GM19468 (cell line): ENCODE measurements around the gene NCAPH2.

Source experiments
- ATAC-seq: cut with Tn5 transposase; IDR thresholded peaks from one replicate; pipeline ENCODE4 v1.9.1; 2021; ENCODE audit warnings: mild to moderate bottlenecking, moderate library complexity, moderate number of reproducible peaks; ENCODE audit not compliant: unreplicated experiment; ENCODE audit errors: extremely low read depth

Gene NCAPH2

GRCh38 chr22:50473855-50474671 is 34.0 kb upstream of the NCAPH2 start:
- no peak for ATAC-seq

DNA sequence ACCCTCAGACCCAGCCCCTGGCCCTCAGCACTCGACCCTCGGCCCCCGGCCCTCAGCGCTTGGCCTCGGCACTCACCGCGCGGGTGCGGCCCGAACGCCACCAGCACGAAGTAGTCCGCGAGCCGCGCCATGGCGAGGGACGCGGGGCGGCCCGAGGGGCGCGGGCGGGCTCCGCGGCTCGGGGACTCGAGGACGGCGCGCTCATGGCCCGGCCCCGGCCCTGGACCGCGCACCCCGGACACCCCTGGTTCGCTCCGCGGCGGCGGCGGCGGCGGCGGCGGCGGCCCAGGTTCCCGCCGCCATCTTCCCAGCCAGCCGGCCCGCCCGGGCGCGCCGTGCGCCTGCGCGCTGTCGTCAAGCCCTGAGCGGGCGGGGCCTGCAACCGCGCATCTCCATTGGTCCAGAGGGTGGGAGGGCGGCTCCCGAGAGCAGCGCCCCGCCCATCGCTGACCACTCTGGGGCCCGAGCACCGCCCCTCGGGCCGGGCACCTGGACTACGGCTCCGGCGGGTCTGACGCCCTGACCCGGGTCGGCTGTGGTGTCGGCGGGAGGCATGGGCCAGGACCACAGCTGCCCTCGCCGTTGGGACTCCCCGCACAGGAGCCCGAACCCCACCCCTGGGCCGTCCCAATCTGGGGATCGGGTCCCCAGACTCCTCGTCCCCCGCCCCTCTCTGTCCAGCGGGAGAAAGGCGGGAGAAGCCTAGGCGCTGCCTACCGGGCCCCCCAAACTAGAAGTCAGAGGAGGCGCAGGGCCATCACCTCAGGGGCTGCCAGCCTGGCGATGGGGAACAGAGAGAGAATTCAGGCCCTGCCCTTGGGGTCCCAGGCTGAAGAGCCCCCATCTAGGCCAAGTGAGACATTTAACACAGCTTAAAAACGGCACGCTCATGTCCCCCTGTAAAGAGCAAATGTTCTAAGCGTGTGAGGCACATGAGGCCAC is 33.0 kb upstream of the NCAPH2 start, which contains the start of gene SBF1:
Gene SBF1 (minus strand): TSS at position 326 of the 942 bp plus-strand sequence. CDS start 195 bp downstream, at position 131.
- ATAC-seq: peak; percentile 47

DNA sequence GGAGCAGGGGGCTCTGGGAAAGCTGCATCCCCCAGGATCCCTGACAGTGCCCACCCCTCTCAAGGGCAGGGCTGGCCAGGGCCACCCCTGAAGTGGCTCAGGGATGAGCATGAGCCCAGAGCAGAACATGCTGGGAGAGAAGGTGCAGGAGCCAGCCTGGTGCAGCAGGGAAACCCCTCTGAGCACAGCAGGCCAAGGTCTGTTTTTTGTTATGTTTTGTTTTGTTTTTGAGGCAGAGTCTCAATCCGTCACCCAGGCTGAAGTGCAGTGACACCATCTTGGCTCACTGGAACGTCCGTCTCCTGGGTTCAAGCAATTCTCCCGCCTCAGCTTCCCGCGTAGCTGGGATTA is 32.4 kb upstream of the NCAPH2 start:
- ATAC-seq: no peak

- ATAC-seq: no peak
Measured at GRCh38 chr22:50476868-50477267, 31.2 kb upstream of the NCAPH2 start.

DNA sequence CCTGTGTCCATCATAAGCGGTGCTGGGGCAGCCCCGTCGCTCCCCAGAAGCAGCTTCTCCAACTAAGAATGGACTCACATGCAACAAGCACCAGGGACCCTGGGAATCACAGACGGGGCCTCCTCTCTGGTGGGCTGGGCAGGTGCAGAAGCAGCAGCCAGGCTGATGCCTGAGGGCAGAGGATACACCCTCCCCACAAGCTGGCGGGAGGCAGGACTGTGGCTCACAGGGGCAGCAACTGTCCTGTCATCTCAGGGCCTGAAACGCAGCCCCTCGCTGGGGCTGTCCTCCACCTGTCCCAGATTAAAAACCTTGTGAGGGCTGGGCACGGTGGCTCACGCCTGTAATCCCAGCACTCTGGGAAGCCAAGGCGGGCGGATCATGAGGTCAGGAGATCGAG is 30.1 kb upstream of the NCAPH2 start:
- no peak for ATAC-seq

DNA sequence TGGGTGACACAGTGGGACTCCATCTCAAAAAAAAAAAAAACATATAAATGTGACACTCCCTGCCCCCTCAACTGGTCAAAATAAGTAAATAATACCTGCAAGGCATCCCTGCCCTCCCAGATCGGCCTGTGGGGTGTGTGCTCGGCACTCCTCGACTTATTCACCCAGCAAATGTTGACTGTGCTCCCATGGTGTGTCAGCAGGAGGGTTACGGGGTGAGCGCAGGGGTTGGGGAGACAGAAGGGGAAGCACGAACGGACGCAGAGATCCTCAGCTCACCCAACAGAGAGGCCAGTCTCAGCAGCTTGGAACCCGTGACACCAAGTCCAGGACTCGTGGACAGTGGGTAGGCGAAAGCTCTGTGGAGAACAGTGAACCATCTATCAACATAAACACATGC is 28.3 kb upstream of the NCAPH2 start:
- no peak for ATAC-seq

GRCh38 chr22:50481045-50481439 is 27.0 kb upstream of the NCAPH2 start:
- no peak for ATAC-seq

DNA sequence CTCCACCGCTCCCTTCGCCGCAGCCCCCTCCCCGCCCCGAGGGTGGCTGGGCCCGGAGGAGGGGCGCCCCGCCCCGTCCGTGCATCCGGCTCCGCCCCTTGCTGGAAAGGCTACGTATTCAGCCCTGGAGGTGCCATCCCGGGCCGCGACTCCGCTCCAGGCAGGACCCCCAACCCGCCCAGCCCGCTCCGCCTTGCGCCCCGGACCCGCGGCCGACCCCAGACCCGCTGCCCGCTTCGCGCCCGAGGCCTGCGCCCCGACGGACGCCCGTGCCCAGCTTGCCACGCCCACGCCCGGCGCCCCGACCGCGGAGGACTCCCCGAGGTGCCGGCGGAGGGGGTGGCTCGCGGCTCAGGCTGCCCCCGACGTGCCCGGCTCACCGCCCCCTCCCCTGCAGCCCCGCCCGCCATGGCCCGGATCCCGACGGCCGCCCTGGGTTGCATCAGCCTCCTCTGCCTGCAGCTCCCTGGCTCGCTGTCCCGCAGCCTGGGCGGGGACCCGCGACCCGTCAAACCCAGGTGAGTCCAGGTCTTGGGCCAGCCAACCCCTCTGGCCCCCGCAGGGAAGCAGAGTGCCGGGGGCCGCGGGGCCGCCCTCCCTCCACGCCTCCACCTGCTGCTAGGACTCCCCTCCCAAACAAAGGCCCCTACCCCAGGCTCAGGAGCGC is 26.5 kb upstream of the NCAPH2 start, which contains the start of gene ADM2:
Gene ADM2 (plus strand): TSS at position 104 of the 667 bp plus-strand sequence. CDS start 305 bp downstream, at position 409.
- ATAC-seq: no peak

DNA sequence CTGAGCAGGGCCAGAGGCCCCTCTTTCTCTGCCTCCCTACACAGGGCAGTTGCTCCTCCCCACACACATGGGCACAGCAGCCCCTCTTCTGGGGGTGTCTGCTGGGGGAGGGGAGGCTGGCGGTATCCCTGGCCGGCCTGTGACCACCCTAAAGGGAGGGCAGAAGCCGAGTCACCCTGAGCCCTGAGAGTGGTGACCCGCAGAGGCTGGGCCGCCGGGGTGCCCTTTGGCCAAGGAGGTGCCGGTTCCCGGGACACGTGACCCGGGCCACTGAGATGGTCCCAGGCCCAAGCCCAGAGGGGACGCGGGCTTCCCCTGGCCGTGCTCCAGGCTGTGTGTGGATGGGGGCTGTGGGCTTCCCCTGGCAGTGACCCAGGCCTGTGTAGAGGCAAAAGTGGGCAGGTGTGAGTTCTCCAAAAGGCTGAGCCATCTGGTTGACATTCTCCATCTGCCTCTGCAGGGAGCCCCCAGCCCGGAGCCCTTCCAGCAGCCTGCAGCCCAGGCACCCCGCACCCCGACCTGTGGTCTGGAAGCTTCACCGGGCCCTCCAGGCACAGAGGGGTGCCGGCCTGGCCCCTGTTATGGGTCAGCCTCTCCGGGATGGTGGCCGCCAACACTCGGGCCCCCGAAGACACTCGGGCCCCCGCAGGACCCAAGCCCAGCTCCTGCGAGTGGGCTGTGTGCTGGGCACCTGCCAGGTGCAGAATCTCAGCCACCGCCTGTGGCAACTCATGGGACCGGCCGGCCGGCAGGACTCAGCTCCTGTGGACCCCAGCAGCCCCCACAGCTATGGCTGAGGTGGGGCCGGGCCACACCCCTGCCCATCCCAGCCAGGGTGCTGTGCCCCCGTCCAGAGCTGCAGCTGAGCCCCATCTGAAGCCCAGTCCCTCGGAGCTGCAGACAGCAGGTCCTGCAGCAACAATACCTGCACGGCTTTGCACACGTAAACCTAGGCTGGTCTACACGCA is 25.6 kb upstream of the NCAPH2 start:
- no peak for ATAC-seq

DNA sequence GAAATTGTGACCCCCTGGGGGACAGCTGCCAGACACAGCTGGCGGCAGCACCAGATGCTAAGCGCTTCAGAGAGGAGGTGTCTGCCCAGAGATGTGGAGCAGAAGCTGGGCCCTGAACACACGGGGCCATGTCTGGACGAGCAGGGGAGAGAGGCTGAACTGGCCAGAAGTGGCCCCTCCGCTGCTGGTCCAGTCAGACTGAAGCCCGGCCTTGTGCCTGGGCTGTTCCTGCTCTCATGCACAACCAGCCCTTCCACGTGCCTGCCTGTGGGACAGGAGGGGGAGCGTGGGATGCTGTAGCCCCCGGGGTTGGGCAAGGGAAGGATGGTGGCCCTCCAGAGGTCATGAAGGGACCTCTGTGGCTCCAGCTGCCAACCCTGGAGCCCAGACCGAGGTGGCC is 24.9 kb upstream of the NCAPH2 start:
- ATAC-seq: no peak

- ATAC-seq: no peak
Measured at GRCh38 chr22:50483556-50483955, 24.5 kb upstream of the NCAPH2 start.

GRCh38 chr22:50483977-50484853 is 23.8 kb upstream of the NCAPH2 start:
- ATAC-seq: no peak

GRCh38 chr22:50485221-50486131 is 22.5 kb upstream of the NCAPH2 start:
- ATAC-seq: no peak

GRCh38 chr22:50486561-50487289 is 21.3 kb upstream of the NCAPH2 start, which contains the start of gene MIOX:
Gene MIOX (plus strand): TSS chr22:50486859. CDS start chr22:50486898, 39 bp downstream.
- ATAC-seq: no peak

- ATAC-seq: no peak
Measured at GRCh38 chr22:50487290-50488005, 20.6 kb upstream of the NCAPH2 start.
